GM10266 (cell line): ENCODE measurements around the gene SUCO.
"Not testable (repeated sequence)": the region's sequence is repeated elsewhere in the genome, so short reads cannot be mapped to it uniquely, and the experiment has no call there.

ENCODE experiments used
- DNase-seq: peaks from one replicate; pipeline ENCODE4 v3.0.0; 2012; ENCODE audit errors: extremely low spot score
- CTCF ChIP-seq: IDR thresholded peaks from 2 replicates; pipeline ENCODE4 v1.5.1; 2012; ENCODE audit warnings: mild to moderate bottlenecking, low read depth; ENCODE audit not compliant: control insufficient read depth, insufficient read depth; ENCODE audit errors: missing control alignments

Gene SUCO

DNA sequence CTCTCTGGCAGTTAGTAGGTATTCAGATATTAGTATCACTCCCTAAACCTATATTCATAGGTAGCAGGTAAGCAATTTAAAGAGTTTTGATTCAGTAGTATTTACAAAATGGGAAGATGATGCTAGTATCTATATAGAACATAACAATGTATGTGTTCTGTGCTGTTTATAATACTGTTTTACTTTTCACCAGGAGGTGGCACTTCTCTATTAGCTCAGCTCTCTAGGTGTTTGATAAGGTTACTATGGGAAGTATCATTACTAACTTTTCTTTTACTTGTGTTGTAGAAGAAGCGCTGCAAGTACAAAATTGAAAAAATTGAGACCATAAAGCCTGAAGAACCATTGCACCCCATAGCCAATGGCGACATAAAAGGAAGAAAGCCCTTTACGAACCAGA lies 76.6 kb downstream of the SUCO start:
- DNase-seq: no peak
- no peak for TF ChIP-seq CTCF

- no peak for DNase-seq
- no peak for TF ChIP-seq CTCF
These were observed 79.5 kb downstream of the SUCO start for GRCh38 chr1:172612478-172612877.

DNA sequence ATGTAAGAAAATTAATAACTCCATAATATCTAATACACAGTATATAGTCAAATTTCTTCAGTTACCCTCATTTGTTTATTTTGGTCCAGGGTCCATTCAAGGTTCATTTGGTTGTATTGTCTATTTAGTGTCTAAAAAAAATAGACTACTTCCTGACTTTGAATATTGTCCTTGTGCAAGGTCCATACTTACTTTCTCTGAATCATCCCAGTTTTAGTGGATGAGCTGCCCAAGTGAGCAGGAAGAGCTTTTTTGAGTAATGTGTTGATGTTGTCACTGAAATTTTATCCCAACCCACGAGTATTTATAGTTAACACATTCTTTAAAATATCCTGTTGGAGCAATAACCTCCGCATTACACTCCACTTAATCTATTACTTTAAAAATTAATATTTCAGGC lies 80.3 kb downstream of the SUCO start:
- TF ChIP-seq CTCF: no peak
- DNase-seq: no peak

DNA sequence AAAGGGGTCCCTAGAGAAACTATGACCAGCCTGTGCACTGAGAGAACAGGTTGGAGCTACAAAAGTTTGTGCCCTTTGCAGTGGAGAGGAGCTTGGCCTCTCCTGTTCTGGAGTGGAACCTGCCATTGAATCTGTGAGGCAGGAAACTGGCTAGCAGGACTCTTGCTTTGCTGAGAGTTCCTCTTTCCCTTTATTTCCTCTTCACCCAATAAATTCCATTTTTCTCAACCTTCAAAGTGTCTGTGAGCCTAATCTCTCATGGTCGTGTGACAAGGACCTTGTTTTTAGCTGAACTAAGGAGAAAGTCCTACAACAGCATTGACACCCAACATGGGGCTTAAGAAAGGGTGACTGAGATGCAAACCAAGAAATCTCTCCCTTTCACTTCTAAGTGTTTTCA lies 83.2 kb downstream of the SUCO start:
- TF ChIP-seq CTCF: no peak
- no peak for DNase-seq

DNA sequence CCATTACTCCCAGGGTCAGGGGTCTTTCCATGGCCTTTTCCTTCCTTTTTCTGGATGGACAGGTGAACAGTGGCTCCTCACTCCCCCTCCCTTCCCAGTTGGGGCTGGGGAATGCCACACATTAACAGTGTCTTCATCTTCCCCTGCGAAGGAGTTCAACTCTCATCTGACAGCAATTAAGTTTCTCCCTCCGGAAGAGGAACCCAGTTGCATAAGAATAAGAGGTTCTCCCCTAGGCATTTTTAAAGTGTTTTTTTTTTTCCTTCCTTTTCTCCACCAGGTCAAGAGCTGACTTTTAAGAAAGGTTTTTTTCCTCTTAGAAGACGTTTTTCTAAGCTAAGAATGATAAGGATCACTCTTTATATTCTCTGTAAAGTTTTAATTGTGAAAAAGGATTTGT lies 83.7 kb downstream of the SUCO start:
- no peak for TF ChIP-seq CTCF

GRCh38 chr1:172620603-172621002 lies 87.7 kb downstream of the SUCO start:
- not testable (repeated sequence) for DNase-seq

More for the DNA sequence above, 83.7 kb downstream of the SUCO start:
- DNase-seq: no peak

GRCh38 chr1:172622541-172622940 lies 89.6 kb downstream of the SUCO start:
- no peak for DNase-seq
- TF ChIP-seq CTCF: no peak

DNA sequence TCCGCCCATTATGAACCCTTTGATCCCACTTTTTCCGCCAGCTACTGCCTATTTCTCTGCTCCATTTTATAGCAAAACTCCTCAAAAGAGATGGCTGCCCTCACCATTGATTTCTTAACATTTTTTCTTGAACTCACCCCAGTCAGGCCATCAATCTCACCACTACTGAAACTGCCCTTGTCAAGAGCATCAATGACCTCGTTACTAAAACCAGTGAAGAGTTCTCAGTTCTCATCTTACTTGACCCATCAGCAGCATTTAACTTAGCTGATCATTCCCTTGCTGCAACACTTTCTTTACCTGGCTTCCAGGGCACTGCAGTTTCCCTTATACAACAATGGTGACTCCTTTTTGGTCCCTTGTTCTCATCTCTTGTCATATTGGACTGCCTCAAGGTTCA lies 90.8 kb downstream of the SUCO start:
- DNase-seq: no peak

More for the DNA sequence above, 90.8 kb downstream of the SUCO start:
- TF ChIP-seq CTCF: no peak
